ENCODE results near the gene USP32.

Gene USP32

DNA sequence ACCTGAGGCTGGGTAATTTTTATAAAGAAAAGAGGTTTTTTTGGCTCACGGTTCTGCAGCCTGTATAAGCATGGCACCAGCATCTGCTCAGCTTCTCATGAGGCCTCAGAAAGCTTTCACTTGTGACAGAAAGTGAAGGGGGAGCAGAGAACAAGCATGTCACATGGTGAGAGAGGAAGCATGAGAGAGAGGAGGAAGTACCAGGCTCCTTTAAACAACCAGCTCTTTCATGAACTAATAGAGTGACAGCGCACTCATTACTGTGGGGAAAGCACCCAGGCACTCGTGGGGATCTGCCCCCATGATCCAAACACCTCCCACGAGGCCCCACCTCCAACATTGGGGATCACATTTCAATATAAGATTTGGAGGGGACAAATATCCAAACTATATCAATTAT, 86.8 kb downstream of the USP32 start:
- no peaks in the 10 kb centered on the region for H3K27me3 Mint-ChIP-seq (ENCODE audit: low read depth, poor library complexity)

DNA sequence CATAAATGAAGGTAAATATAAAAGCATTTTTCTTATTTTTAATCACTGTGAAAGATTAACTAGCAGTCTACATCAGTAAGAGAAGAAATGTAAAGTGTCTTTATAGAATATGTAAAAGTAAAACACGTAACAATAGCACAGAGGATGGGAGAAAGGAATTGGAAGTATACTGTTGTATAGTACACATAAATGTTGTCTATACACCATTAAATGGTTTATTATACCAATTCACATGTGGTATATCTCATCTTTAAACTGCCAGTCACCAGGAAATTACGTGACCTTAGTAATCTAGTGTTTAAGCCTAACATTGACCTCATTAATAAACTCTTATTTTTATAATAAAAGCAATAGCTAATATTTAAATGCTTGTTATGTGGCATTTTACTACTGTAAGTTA, 87.4 kb downstream of the USP32 start:
- no peak for DNase-seq
- no peak overlapping the region for H3K27ac Mint-ChIP-seq
- peaks cover 23% of the 10 kb centered on the region for H3K36me3 Mint-ChIP-seq (ENCODE audit: low read depth)
- no peaks in the 10 kb centered on the region for H3K27me3 Mint-ChIP-seq (ENCODE audit: low read depth, poor library complexity)
- no peak overlapping the region for H3K4me3 Mint-ChIP-seq
- TF ChIP-seq, protein P1, sequence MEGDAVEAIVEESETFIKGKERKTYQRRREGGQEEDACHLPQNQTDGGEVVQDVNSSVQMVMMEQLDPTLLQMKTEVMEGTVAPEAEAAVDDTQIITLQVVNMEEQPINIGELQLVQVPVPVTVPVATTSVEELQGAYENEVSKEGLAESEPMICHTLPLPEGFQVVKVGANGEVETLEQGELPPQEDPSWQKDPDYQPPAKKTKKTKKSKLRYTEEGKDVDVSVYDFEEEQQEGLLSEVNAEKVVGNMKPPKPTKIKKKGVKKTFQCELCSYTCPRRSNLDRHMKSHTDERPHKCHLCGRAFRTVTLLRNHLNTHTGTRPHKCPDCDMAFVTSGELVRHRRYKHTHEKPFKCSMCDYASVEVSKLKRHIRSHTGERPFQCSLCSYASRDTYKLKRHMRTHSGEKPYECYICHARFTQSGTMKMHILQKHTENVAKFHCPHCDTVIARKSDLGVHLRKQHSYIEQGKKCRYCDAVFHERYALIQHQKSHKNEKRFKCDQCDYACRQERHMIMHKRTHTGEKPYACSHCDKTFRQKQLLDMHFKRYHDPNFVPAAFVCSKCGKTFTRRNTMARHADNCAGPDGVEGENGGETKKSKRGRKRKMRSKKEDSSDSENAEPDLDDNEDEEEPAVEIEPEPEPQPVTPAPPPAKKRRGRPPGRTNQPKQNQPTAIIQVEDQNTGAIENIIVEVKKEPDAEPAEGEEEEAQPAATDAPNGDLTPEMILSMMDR (IDR thresholded peaks at IDR 0.05): no peak
- H3K9me3 Mint-ChIP-seq: no peaks in the 10 kb centered on the region
- peaks cover 5% of the 10 kb centered on the region for H3K4me1 Mint-ChIP-seq

More for the DNA sequence above, 86.8 kb downstream of the USP32 start:
- Mint-ChIP-seq H3K36me3 (ENCODE audit: low read depth) (peaks cover 29% of the 10 kb centered on the region), H3K4me1 (peaks cover 5% of the 10 kb centered on the region), H3K27ac (peak overlapping the region; percentile 93), H3K9me3 (peaks cover 1% of the 10 kb centered on the region), H3K4me3 (no peak overlapping the region)
- TF ChIP-seq, protein P1 (IDR thresholded peaks at IDR 0.05): no peak
- no peak for DNase-seq

DNA sequence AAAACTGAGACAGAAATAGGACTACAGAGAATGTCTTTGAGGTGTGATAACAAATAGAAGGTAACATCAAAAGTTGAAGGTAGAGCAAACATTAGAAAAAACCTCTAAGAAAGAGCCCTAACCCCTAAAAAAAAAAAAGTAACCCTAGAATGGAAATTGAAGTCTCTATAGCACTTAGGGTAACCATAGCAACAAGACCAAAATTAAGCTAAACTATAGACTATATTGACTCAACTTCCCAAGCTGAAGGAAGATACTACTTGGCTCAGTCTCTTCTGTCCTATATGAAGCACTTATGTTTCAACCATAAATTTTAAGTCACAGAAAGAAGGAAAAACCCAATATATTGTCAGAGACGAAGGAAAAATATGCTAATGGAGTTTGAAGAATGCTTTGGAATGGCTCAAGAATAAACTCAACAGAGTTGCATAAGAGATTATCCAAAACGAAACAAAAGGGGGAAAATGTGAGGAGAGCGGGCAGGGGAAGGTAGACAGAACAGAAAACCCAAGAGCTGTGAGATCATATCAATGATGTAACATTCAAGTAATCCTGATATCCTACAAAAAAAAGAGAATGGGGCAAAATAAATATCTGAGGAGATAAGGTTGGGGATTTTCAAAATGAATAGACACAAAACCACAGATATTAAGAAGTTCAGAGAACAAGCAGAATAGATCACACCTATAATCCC, 88.4 kb downstream of the USP32 start:
- peak overlapping the region; percentile 7 for H3K27ac Mint-ChIP-seq
- TF ChIP-seq, protein P1 (IDR thresholded peaks at IDR 0.05): no peak
- H3K4me3 Mint-ChIP-seq: no peak overlapping the region
- DNase-seq: no peak
- H3K36me3 Mint-ChIP-seq (ENCODE audit: low read depth): peaks cover 15% of the 10 kb centered on the region
- H3K9me3 Mint-ChIP-seq: no peaks in the 10 kb centered on the region
- H3K27me3 Mint-ChIP-seq (ENCODE audit: low read depth, poor library complexity): no peaks in the 10 kb centered on the region
- H3K4me1 Mint-ChIP-seq: peaks cover 5% of the 10 kb centered on the region

DNA sequence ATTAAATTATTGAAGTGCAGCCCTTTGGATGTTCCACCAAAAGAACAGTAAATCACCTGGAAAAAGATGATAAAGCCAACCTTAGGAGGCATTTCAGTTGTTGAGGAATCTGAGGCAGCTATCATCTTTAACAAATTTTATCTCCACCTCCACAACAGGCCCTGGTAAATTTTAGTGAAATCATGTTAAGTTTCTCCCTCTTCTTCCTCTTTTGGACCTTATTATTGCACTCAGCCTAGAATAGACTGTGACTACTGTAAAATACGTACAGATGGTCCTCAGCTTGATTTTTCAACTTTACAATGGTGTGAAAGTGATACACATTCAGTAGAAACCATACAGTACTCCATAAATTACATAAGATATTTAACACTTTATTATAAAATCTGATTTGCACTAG, 90.3 kb downstream of the USP32 start:
- no peak for DNase-seq
- Mint-ChIP-seq H3K27me3 (ENCODE audit: low read depth, poor library complexity) (no peaks in the 10 kb centered on the region), H3K4me1 (peaks cover 5% of the 10 kb centered on the region), H3K27ac (no peak overlapping the region), H3K9me3 (no peaks in the 10 kb centered on the region), H3K4me3 (no peak overlapping the region), H3K36me3 (ENCODE audit: low read depth) (peaks cover 5% of the 10 kb centered on the region)
- TF ChIP-seq, protein P1 (IDR thresholded peaks at IDR 0.05): no peak

DNA sequence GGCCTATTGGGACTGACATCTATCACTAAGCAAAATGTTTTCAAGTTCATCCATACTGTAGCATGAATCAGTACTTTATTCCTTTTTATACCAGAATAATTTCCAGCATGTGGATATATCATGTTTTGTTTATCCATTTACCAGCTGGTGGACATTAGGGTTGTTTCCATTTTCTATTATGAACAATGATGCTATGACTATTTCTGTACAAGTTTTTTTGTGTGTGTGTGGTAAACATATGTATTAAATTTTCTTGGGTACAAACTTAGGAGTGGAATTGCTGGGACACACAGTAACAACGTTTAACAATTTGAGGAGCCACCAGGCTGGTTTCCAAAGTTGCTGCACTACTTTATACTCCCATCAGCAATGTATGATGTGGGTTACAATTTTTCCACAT, 91.0 kb downstream of the USP32 start:
- TF ChIP-seq, protein P1 (IDR thresholded peaks at IDR 0.05): no peak
- no peaks in the 10 kb centered on the region for H3K9me3 Mint-ChIP-seq
- H3K4me3 Mint-ChIP-seq: no peak overlapping the region
- no peak overlapping the region for H3K27ac Mint-ChIP-seq
- H3K4me1 Mint-ChIP-seq: peaks cover 5% of the 10 kb centered on the region
- H3K36me3 Mint-ChIP-seq (ENCODE audit: low read depth): peaks cover 5% of the 10 kb centered on the region
- no peaks in the 10 kb centered on the region for H3K27me3 Mint-ChIP-seq (ENCODE audit: low read depth, poor library complexity)
- DNase-seq: no peak

DNA sequence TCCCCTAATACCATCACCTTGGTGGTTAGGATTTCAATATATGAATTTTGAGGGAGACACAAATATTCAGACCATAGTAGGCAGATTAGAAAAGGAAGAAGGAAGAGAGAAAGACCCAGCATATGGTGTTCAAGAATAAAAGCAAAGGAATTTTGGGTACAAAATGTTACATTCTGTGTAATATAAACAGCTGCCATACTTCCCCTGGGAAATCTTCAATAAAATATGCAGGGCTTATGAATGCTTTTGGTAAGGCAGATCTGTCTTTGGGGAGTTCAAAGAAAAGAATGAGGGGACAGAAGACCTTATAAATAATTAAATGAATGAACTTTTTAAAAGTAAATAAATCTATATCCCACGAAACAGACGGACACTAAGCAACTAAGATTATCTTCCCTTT, 91.9 kb downstream of the USP32 start:
- TF ChIP-seq, protein P1 (IDR thresholded peaks at IDR 0.05): no peak
- no peaks in the 10 kb centered on the region for H3K27me3 Mint-ChIP-seq (ENCODE audit: low read depth, poor library complexity)
- H3K9me3 Mint-ChIP-seq: no peaks in the 10 kb centered on the region
- no peak for DNase-seq
- peaks cover 5% of the 10 kb centered on the region for H3K36me3 Mint-ChIP-seq (ENCODE audit: low read depth)
- no peak overlapping the region for H3K4me3 Mint-ChIP-seq
- peaks cover 2% of the 10 kb centered on the region for H3K4me1 Mint-ChIP-seq
- no peak overlapping the region for H3K27ac Mint-ChIP-seq

All from nephron progenitor cell (in vitro differentiated cells).